Nephron (organoid): ENCODE data around the gene RNF112.
A peak's percentile ranks its signal among the peaks of the same experiment; 100 is the strongest.

Experiments used
- H3K27ac Mint-ChIP-seq, 3 experiments: 2 replicates each; pipeline ENCODE4 v1.8.0; 2020; ENCODE audit warnings: mixed read lengths in 3 of 3, mild to moderate bottlenecking in 2 of 3, moderate library complexity in 1 of 3
- H3K27me3 Mint-ChIP-seq: 2 replicates; pipeline ENCODE4 v1.8.0; 2021; ENCODE audit warnings: low read depth, mild to moderate bottlenecking, moderate library complexity, mixed read lengths
- H3K36me3 Mint-ChIP-seq: 2 replicates; pipeline ENCODE4 v1.8.0; 2020; ENCODE audit warnings: low read depth, mixed read lengths
- H3K4me1 Mint-ChIP-seq: 2 replicates; pipeline ENCODE4 v1.8.0; 2020; ENCODE audit warnings: mixed read lengths
- H3K4me3 Mint-ChIP-seq, 3 experiments: 2 replicates each; pipeline ENCODE4 v1.8.0; 2020; ENCODE audit warnings: mild to moderate bottlenecking in 3 of 3, mixed read lengths in 3 of 3, moderate library complexity in 2 of 3
- H3K9me3 Mint-ChIP-seq: 2 replicates; pipeline ENCODE4 v1.8.0; 2020; ENCODE audit warnings: mixed read lengths
- CTCF ChIP-seq, 3 experiments: fragments of 200-600 bp; sonication (generic); IDR thresholded peaks; one replicate each; pipeline ENCODE4 v1.5.0; 2021; ENCODE audit warnings: antibody characterized with exemption in 3 of 3; ENCODE audit not compliant: unreplicated experiment in 3 of 3

RNF112 gene

GRCh38 chr17:19391432-19391831 lies 19.6 kb upstream of the RNF112 start:
- Mint-ChIP-seq H3K4me1 (peaks cover 55% of the 10 kb centered on the region), H3K27me3 (no peaks in the 10 kb centered on the region)

DNA sequence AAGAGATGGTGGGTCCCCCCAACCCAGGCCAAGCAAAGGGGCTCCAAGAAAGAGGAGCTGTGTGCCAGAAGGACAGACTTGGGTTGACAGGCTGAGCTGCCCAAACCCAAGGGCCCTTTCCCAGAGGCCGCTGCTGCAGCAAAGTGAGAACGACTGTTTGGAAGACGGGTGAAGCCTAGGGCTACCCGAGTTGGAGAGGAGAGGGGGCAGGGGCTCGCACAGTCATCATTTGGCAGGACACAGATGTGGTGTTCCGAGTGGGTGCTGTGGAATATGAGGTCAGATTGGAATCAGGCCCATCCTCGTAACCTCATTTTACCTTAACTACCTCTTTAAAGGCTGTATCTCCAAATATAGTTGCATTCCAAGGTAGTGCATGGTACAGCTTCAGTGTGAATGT lies 18.7 kb upstream of the RNF112 start:
- Mint-ChIP-seq H3K27me3 (no peaks in the 10 kb centered on the region), H3K27ac (peak overlapping the region; percentile 95 to 97 (median 96)), H3K9me3 (no peaks in the 10 kb centered on the region), H3K4me3 (no peak overlapping the region), H3K4me1 (peaks cover 52% of the 10 kb centered on the region), H3K36me3 (no peaks in the 10 kb centered on the region)
- no peak for TF ChIP-seq CTCF (IDR thresholded peaks at IDR 0.05; ENCODE audit: unreplicated experiment in 3 of 3)

More at GRCh38 chr17:19391432-19391831, 19.6 kb upstream of the RNF112 start:
- H3K36me3 Mint-ChIP-seq, result no peaks in the 10 kb centered on the region
- no peak for TF ChIP-seq CTCF (IDR thresholded peaks at IDR 0.05; ENCODE audit: unreplicated experiment in 3 of 3)
- peak overlapping the region; percentile 95 to 97 (median 96) for H3K27ac Mint-ChIP-seq
- peak overlapping the region in 1 of 3 experiments; percentile 46 for H3K4me3 Mint-ChIP-seq
- H3K9me3 Mint-ChIP-seq, result no peaks in the 10 kb centered on the region

GRCh38 chr17:19397556-19398041 lies 13.4 kb upstream of the RNF112 start:
- Mint-ChIP-seq H3K27me3 (no peaks in the 10 kb centered on the region), H3K4me1 (peaks cover 33% of the 10 kb centered on the region), H3K4me3 (no peak overlapping the region)

DNA sequence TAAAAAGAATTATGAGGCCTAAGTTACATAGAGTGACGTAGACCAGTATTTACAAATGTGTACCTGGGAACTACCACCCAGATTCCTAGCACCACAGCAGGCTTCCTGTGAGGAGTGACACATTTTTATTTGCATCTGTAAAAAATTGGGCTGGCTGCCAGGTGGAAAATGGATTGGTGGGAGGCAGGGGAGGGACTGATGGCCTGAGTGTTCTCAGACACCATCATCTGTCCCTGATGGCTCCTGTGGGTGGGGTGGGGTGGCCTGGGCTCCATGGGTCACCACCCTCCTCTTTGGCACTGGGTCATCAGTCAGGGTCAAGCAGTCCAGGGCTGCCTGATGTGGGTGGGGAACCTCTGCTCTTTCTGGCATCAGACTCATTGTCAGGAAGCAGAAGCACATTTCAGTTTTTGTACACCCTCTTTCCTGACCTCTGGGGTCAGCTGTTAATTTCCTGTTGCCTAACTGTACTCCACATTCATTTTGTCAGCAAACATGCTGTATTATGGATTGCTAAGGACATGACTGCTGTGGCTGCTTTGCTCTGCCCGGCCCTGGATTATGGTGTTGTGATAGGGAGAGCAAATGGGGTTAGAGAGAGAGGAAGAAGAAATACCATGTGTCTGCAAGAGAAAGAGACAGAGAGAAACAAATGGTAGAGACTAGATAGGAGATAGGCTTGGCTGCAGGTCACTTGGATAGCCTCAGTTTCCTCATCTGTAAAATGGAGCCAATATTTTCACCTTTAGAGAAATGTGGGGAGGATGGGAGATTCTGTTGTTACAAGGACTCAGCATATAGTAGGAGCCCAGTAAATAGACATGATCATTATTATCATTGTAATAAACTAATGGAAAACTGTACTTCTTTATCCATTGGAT lies 12.5 kb upstream of the RNF112 start:
- no peaks in the 10 kb centered on the region for H3K9me3 Mint-ChIP-seq
- no peaks in the 10 kb centered on the region for H3K36me3 Mint-ChIP-seq
- H3K4me3 Mint-ChIP-seq, result peak overlapping the region in 2 of 3 experiments; percentile 2 to 14
- TF ChIP-seq CTCF (IDR thresholded peaks at IDR 0.05; ENCODE audit: unreplicated experiment in 3 of 3), result no peak
- H3K27ac Mint-ChIP-seq, result peak overlapping the region; percentile 80 to 91 (median 88)
- H3K4me1 Mint-ChIP-seq, result peaks cover 30% of the 10 kb centered on the region
- H3K27me3 Mint-ChIP-seq, result no peaks in the 10 kb centered on the region

More at GRCh38 chr17:19397556-19398041, 13.4 kb upstream of the RNF112 start:
- no peaks in the 10 kb centered on the region for H3K36me3 Mint-ChIP-seq
- TF ChIP-seq CTCF (IDR thresholded peaks at IDR 0.05; ENCODE audit: unreplicated experiment in 3 of 3), result no peak
- H3K9me3 Mint-ChIP-seq, result no peaks in the 10 kb centered on the region
- H3K27ac Mint-ChIP-seq, result peak overlapping the region; percentile 80 to 88 (median 85)

GRCh38 chr17:19399750-19400450 lies 11.1 kb upstream of the RNF112 start:
- Mint-ChIP-seq H3K27ac (peak overlapping the region in 1 of 3 experiments; percentile 39), H3K4me3 (no peak overlapping the region), H3K9me3 (no peaks in the 10 kb centered on the region), H3K27me3 (no peaks in the 10 kb centered on the region), H3K36me3 (no peaks in the 10 kb centered on the region), H3K4me1 (peaks cover 28% of the 10 kb centered on the region)
- no peak for TF ChIP-seq CTCF (IDR thresholded peaks at IDR 0.05; ENCODE audit: unreplicated experiment in 3 of 3)
